ENCODE results near the gene UGT1A10.

UGT1A10 gene

DNA sequence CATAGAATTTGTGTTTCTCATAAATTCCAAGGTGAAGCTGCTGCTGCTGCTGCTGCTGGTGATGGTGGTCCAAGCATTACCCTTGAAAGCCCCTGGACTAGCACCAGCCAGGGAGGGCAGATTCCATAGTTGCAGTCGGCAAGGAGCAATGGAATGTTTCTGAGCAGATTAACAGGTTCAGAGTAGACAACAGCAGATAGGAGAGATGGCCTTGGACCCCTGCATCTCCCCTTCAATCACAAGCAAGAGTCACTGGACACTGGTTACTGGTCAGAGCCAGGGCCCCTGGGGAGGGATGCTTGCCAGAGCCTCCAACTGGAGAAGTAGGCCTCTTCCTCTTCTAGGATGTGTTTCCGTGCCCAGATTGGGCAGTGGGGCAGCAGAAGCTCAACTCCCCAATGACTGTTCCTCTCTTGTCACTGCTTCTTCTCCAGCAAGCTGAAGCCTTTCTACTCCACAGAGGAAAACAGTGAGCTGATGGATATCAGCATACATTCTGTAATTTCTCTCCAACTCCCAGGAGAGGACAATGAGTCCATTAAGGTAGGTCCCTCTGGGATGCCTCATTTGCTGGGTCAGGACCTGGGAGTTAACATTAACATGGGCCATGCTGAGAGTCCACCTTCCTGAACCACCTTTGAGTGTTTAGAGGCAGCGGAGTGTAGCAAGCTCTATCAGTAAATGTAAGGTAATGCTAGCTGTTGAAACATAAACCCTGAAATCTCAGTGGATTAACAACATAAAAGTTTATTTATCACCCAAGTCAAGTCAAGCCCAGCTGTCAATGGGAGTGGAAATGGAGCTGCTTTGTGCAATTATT is 177.2 kb downstream of the UGT1A10 start:
- in situ Hi-C loops (cut with MboI; ENCODE audit: low pct_unique_long_range_greater_than_20kb, low sequenced_read_pairs, unreplicated experiment), result no loop called here
- DNase-seq (ENCODE audit: low spot score), result no peak
- TF ChIP-seq CTCF (IDR thresholded peaks at IDR 0.05; ENCODE audit: extremely low read depth, insufficient read depth, missing control alignments), result no peak

- no peak for TF ChIP-seq CTCF (IDR thresholded peaks at IDR 0.05; ENCODE audit: extremely low read depth, insufficient read depth, missing control alignments)
- in situ Hi-C loops (cut with MboI; ENCODE audit: low pct_unique_long_range_greater_than_20kb, low sequenced_read_pairs, unreplicated experiment), result no loop called here
- DNase-seq (ENCODE audit: low spot score), result no peak
Measured at GRCh38 chr2:233814056-233814835, 178.0 kb downstream of the UGT1A10 start.

DNA sequence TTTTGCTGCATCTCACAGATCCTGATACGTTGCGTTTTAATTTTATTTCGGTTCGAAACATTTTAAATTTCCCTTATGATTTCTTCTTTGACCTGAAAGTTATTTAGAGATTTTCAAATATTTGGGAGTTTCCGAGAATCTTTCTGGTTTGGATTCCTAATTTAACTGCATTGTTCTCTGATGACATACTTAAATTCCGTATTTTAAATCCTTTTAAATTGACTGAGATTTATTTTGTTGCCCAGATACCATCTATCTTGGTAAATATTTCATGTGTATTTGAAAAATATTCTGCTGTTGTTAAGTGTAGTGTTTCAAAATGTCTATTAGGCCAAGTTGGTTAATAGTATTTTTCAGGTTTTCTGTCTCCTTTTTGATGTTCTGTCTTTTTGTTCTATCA is 179.6 kb downstream of the UGT1A10 start:
- no peak for TF ChIP-seq CTCF (IDR thresholded peaks at IDR 0.05; ENCODE audit: extremely low read depth, insufficient read depth, missing control alignments)
- no peak for DNase-seq (ENCODE audit: low spot score)
- in situ Hi-C loops (cut with MboI; ENCODE audit: low pct_unique_long_range_greater_than_20kb, low sequenced_read_pairs, unreplicated experiment), result no loop called here

GRCh38 chr2:233816334-233816733 is 180.1 kb downstream of the UGT1A10 start:
- no peak for DNase-seq (ENCODE audit: low spot score)
- TF ChIP-seq CTCF (IDR thresholded peaks at IDR 0.05; ENCODE audit: extremely low read depth, insufficient read depth, missing control alignments), result no peak
- in situ Hi-C loops (cut with MboI; ENCODE audit: low pct_unique_long_range_greater_than_20kb, low sequenced_read_pairs, unreplicated experiment), result no loop called here

- DNase-seq (ENCODE audit: low spot score), result no peak
- in situ Hi-C loops (cut with MboI; ENCODE audit: low pct_unique_long_range_greater_than_20kb, low sequenced_read_pairs, unreplicated experiment), result no loop called here
Measured at GRCh38 chr2:233816771-233817170, 180.5 kb downstream of the UGT1A10 start.

More at GRCh38 chr2:233816771-233817170, 180.5 kb downstream of the UGT1A10 start:
- TF ChIP-seq CTCF (IDR thresholded peaks at IDR 0.05; ENCODE audit: extremely low read depth, insufficient read depth, missing control alignments), result no peak

Data from GM13977 (cell line).